OCI-LY1 (cell line): ENCODE measurements around the gene PIAS1.

Source experiments
- H2AFZ ChIP-seq: fragments of 200-600 bp; sonication (generic), shearing (Covaris generic); 2 replicates; pipeline ENCODE4 v1.6.0; 2014; ENCODE audit warnings: antibody characterized with exemption, mild to moderate bottlenecking, low read length
- H3F3A ChIP-seq: fragments of 200-600 bp; sonication (generic), shearing (Covaris generic); 2 replicates; pipeline ENCODE4 v1.6.0; 2014; ENCODE audit warnings: mild to moderate bottlenecking, antibody characterized with exemption, low read length, moderate library complexity; ENCODE audit not compliant: insufficient read depth
- H3K27ac ChIP-seq: fragments of 200-600 bp; sonication (generic); 2 replicates; pipeline ENCODE4 v1.5.1; 2014; ENCODE audit warnings: low read length, mixed run types, mild to moderate bottlenecking, low read depth; ENCODE audit not compliant: poor library complexity, severe bottlenecking
- H3K27me3 ChIP-seq: fragments of 200-600 bp; sonication (generic); 2 replicates; pipeline ENCODE4 v1.6.0; 2014; ENCODE audit warnings: antibody characterized with exemption, mild to moderate bottlenecking, low read length, moderate library complexity; ENCODE audit not compliant: insufficient read depth
- H3K36me3 ChIP-seq: fragments of 200-600 bp; sonication (generic); 2 replicates; pipeline ENCODE4 v1.6.1; 2014; ENCODE audit warnings: mild to moderate bottlenecking, antibody characterized with exemption, low read length, moderate library complexity, mixed read lengths; ENCODE audit not compliant: insufficient read depth
- H3K4me1 ChIP-seq: fragments of 200-600 bp; sonication (generic); 2 replicates; pipeline ENCODE4 v1.5.1; 2014; ENCODE audit warnings: mild to moderate bottlenecking, low read length, moderate library complexity; ENCODE audit not compliant: insufficient read depth, severe bottlenecking
- H3K4me2 ChIP-seq: fragments of 200-600 bp; sonication (generic), shearing (Covaris generic); 2 replicates; pipeline ENCODE4 v1.6.1; 2014; ENCODE audit warnings: low read length
- H3K4me3 ChIP-seq: fragments of 200-600 bp; sonication (generic); 2 replicates; pipeline ENCODE4 v1.5.1; 2014; ENCODE audit warnings: low read length, low read depth, mild to moderate bottlenecking, mixed read lengths; ENCODE audit not compliant: poor library complexity, severe bottlenecking
- H3K79me2 ChIP-seq: fragments of 200-600 bp; shearing (Covaris generic); 2 replicates; pipeline ENCODE4 v1.6.1; 2016; ENCODE audit warnings: mixed run types, low read length, mixed read lengths; ENCODE audit not compliant: insufficient read depth
- H3K9ac ChIP-seq: fragments of 200-600 bp; sonication (generic), shearing (Covaris generic); 2 replicates; pipeline ENCODE4 v1.6.1; 2014; ENCODE audit warnings: mild to moderate bottlenecking, low read length, mixed read lengths
- H3K9me2 ChIP-seq: fragments of 200-600 bp; sonication (generic), shearing (Covaris generic); 2 replicates; pipeline ENCODE4 v1.6.1; 2014; ENCODE audit warnings: low read depth, mild to moderate bottlenecking, low read length, mixed read lengths
- H3K9me3 ChIP-seq: fragments of 200-600 bp; shearing (Covaris generic); 2 replicates; pipeline ENCODE4 v1.6.1; 2014; ENCODE audit warnings: low read length, mixed read lengths
- H4K20me1 ChIP-seq: fragments of 200-600 bp; sonication (generic), shearing (Covaris generic); 2 replicates; pipeline ENCODE4 v1.6.0; 2016; ENCODE audit warnings: mild to moderate bottlenecking, low read length; ENCODE audit not compliant: insufficient read depth
- CTCF ChIP-seq: fragments of 200-600 bp; sonication (generic), shearing (Covaris generic); IDR thresholded peaks from 2 replicates; pipeline ENCODE4 v1.5.1; 2017; ENCODE audit warnings: mild to moderate bottlenecking, antibody characterized with exemption, low read length, moderate library complexity, mixed read lengths
- EZH2 ChIP-seq: fragments of 200-600 bp; sonication (generic), shearing (Covaris generic); IDR thresholded peaks from 2 replicates; pipeline ENCODE4 v1.8.0; 2017; ENCODE audit warnings: borderline replicate concordance, mixed run types, mild to moderate bottlenecking, antibody characterized with exemption, low read length, moderate library complexity, mixed read lengths

PIAS1 gene

GRCh38 chr15:68025835-68026424 is 28.2 kb upstream of the PIAS1 start:
- H4K20me1 ChIP-seq = no peaks in the 10 kb centered on the region
- TF ChIP-seq EZH2 (no peak), CTCF (no peak)
- no peaks in the 10 kb centered on the region; the same call in 1 of the 2 replicates for H3K36me3 ChIP-seq
- no peak overlapping the region for H2AFZ ChIP-seq
- H3K9me3 ChIP-seq = peaks cover 1% of the 10 kb centered on the region; the same call in 1 of the 2 replicates
- no peak overlapping the region for H3K9ac ChIP-seq
- no peaks in the 10 kb centered on the region for H3F3A ChIP-seq
- no peak overlapping the region for H3K4me2 ChIP-seq
- H3K4me3 ChIP-seq = no peak overlapping the region
- H3K79me2 ChIP-seq = no peaks in the 10 kb centered on the region
- H3K9me2 ChIP-seq = no peaks in the 10 kb centered on the region
- H3K27me3 ChIP-seq = 0 out of 2 replicates have a peak, but pooled peaks cover 3% of the 10 kb centered on the region
- H3K27ac ChIP-seq = no peak overlapping the region
- peaks cover 12% of the 10 kb centered on the region for H3K4me1 ChIP-seq

- peak overlapping the region; percentile 34; the same call in 1 of the 2 replicates for H3K9ac ChIP-seq
- peak overlapping the region; percentile 77 for H2AFZ ChIP-seq
- peaks cover 12% of the 10 kb centered on the region for H3K4me1 ChIP-seq
- H3K27ac ChIP-seq = no peak overlapping the region
- TF ChIP-seq CTCF (no peak), EZH2 (no peak)
- no peaks in the 10 kb centered on the region for H3F3A ChIP-seq
- peaks cover 2% of the 10 kb centered on the region; the same call in 1 of the 2 replicates for H3K9me3 ChIP-seq
- 0 out of 2 replicates have a peak, but pooled peaks cover 5% of the 10 kb centered on the region for H3K27me3 ChIP-seq
- no peaks in the 10 kb centered on the region; the same call in 1 of the 2 replicates for H3K36me3 ChIP-seq
- H3K9me2 ChIP-seq = no peaks in the 10 kb centered on the region
- no peaks in the 10 kb centered on the region for H4K20me1 ChIP-seq
- peak overlapping the region; percentile 56 for H3K4me2 ChIP-seq
- no peaks in the 10 kb centered on the region for H3K79me2 ChIP-seq
- peak overlapping the region; percentile 24 for H3K4me3 ChIP-seq
Observed at GRCh38 chr15:68027388-68027787, 26.7 kb upstream of the PIAS1 start.

- Histone ChIP-seq H3K4me3 (peak overlapping the region; percentile 24), H4K20me1 (no peaks in the 10 kb centered on the region), H3K27ac (no peak overlapping the region), H3F3A (no peaks in the 10 kb centered on the region), H3K9ac (no peak overlapping the region), H3K4me2 (peak overlapping the region; percentile 56), H3K27me3 (0 out of 2 replicates have a peak, but pooled peaks cover 5% of the 10 kb centered on the region), H2AFZ (peak overlapping the region; percentile 77; the same call in 1 of the 2 replicates), H3K79me2 (no peaks in the 10 kb centered on the region), H3K36me3 (no peaks in the 10 kb centered on the region; the same call in 1 of the 2 replicates), H3K4me1 (peaks cover 12% of the 10 kb centered on the region), H3K9me2 (no peaks in the 10 kb centered on the region), H3K9me3 (peaks cover 2% of the 10 kb centered on the region; the same call in 1 of the 2 replicates)
- TF ChIP-seq CTCF (no peak), EZH2 (no peak)
Observed at GRCh38 chr15:68028137-68028887, 25.8 kb upstream of the PIAS1 start.
